Hematopoietic multipotent progenitor cell (in vitro differentiated cells): ENCODE data around the gene KANSL1L. TPM values are rescaled to one million over a fixed set of nuclear protein-coding genes. Genes with fewer than 3 reads are reported as not detected.

Experiments
- DNase-seq, 3 donors: peaks; one replicate each; pipeline ENCODE4 v3.0.0-alpha.2; 2011 to 2015; ENCODE audit warnings: low read depth in 2 of 3, low spot score in 2 of 3
- total RNA-seq: library from RNA; depleted of rRNA; stranded (reverse); fragments of >200 nt; gene quantifications from one replicate; pipeline ENCODE4 v1.2.3, GENCODE V29; 2012

The KANSL1L gene
- total RNA-seq, 1 donor: 14.0 TPM

GRCh38 chr2:210002158-210003157 is 168.8 kb downstream of the KANSL1L start, which contains the start of gene RPE:
Gene RPE (plus strand): TSS chr2:210002638. CDS start chr2:210002662, 24 bp downstream.
- peak; percentile 94 to 98 (median 96) for DNase-seq

GRCh38 chr2:210000464-210001324 is 170.5 kb downstream of the KANSL1L start:
- DNase-seq: no peak

- no peak for DNase-seq
These were observed 172.6 kb downstream of the KANSL1L start for GRCh38 chr2:209998596-209998995.

- no peak for DNase-seq
These were observed 177.2 kb downstream of the KANSL1L start for GRCh38 chr2:209993968-209994367.

- DNase-seq: no peak
These were observed 180.4 kb downstream of the KANSL1L start for GRCh38 chr2:209990838-209991237.

- DNase-seq: peak in 2 of 3 donors; percentile 57 to 76
These were observed 183.2 kb downstream of the KANSL1L start for GRCh38 chr2:209988010-209988409.

- DNase-seq: no peak
These were observed 184.8 kb downstream of the KANSL1L start for GRCh38 chr2:209986415-209986814.

GRCh38 chr2:209985874-209986273 is 185.3 kb downstream of the KANSL1L start:
- DNase-seq: peak in 1 of 3 donors; percentile 76

- DNase-seq: no peak
These were observed 186.9 kb downstream of the KANSL1L start for GRCh38 chr2:209984291-209984690.

- DNase-seq: peak; percentile 16 to 75 (median 36)
These were observed 193.6 kb downstream of the KANSL1L start for GRCh38 chr2:209977386-209978239.

GRCh38 chr2:209976698-209977385 is 194.4 kb downstream of the KANSL1L start:
- DNase-seq: no peak

GRCh38 chr2:209974576-209974975 is 196.6 kb downstream of the KANSL1L start:
- DNase-seq: no peak

GRCh38 chr2:209973328-209973727 is 197.9 kb downstream of the KANSL1L start:
- DNase-seq: no peak

Other genes starting within 250 kb of the KANSL1L start
- gene RPE, start 168.8 kb downstream of the KANSL1L start, total RNA-seq: 83.7 TPM
- not detected for gene ACADL, start 54.0 kb upstream of the KANSL1L start, total RNA-seq
- gene MYL1, start 143.8 kb upstream of the KANSL1L start, total RNA-seq: not detected